ENCODE data around the gene PRSS1. TPM values are rescaled to one million over a fixed set of nuclear protein-coding genes. Genes with fewer than 3 reads are reported as not detected.

Gene PRSS1
- total and polyA plus RNA-seq, 2 of the 8 experiments (the other 6 are each of a cell fraction or from before 2014, with no cell fraction given) = 0.09 TPM; not detected in 1

- no peak for DNase-seq (ENCODE audit: low read depth in 1 of 2, low spot score in 2 of 2)
- CTCF ChIA-PET (ENCODE audit: partially characterized antibody) = interaction anchor here (1.0 to 5.1 kb wide), 3 partner anchors 13 to 47 kb away, joined by 4 to 23 read pairs (median 4); no protein-coding TSS in a partner anchor
Observed at GRCh38 chr7:142759433-142759832, 10.2 kb downstream of the PRSS1 start.

More at GRCh38 chr7:142759433-142759832, 10.2 kb downstream of the PRSS1 start:
- Histone ChIP-seq H2BK20ac (ENCODE audit: low read length) (no peak overlapping the region), H3K9ac (replicated peaks in 1 of 4; ENCODE audit: extremely low read depth in 1 of 4, low read depth in 3 of 4, low read length in 3 of 4) (no peak overlapping the region), H3K79me1 (ENCODE audit: low read depth, low read length) (no peaks in the 10 kb centered on the region), H2BK12ac (ENCODE audit: low read depth, low read length) (no peak overlapping the region), H4K5ac (ENCODE audit: insufficient read length, low read depth, low read length) (no peak overlapping the region), H2BK5ac (ENCODE audit: low read depth, low read length) (no peak overlapping the region), H4K20me1 (replicated peaks in 1 of 2; ENCODE audit: control insufficient read depth in 1 of 2, insufficient read depth in 2 of 2, low read length in 2 of 2) (no peaks in the 10 kb centered on the region), H3K56ac (replicated peaks; ENCODE audit: insufficient read length, low read depth, low read length) (no peak overlapping the region), H2AK5ac (ENCODE audit: low read depth, low read length) (no peak overlapping the region), H3K14ac (ENCODE audit: insufficient read length) (no peak overlapping the region), H2BK120ac (replicated peaks; ENCODE audit: low read depth, low read length) (no peak overlapping the region), H3K23ac (ENCODE audit: insufficient read length) (no peak overlapping the region), H3K18ac (ENCODE audit: extremely low read depth, low read length) (no peak overlapping the region), H3K27me3 (replicated peaks in 1 of 4; ENCODE audit: control insufficient read depth in 3 of 4, extremely low read depth in 1 of 4, insufficient read depth in 3 of 4, low read length in 3 of 4) (no peaks in the 10 kb centered on the region), H2BK15ac (ENCODE audit: low read length) (no peak overlapping the region), H4K91ac (replicated peaks; ENCODE audit: insufficient read length, low read length) (no peak overlapping the region), H3K4me3 (ENCODE audit: extremely low read depth in 1 of 4, insufficient read depth in 2 of 4, low read depth in 3 of 4, low read length in 4 of 4) (no peak overlapping the region), H3K79me2 (ENCODE audit: control insufficient read depth in 1 of 2, insufficient read depth in 2 of 2, low read length in 2 of 2) (no peaks in the 10 kb centered on the region), H4K8ac (ENCODE audit: extremely low read depth, insufficient read depth, low read length) (no peak overlapping the region), H3K4ac (replicated peaks; ENCODE audit: insufficient read length, low read depth, low read length) (no peak overlapping the region), H3K4me2 (ENCODE audit: insufficient read depth in 1 of 2, low read depth in 2 of 2, low read length in 2 of 2) (no peak overlapping the region), H3K36me3 (ENCODE audit: control insufficient read depth in 2 of 4, insufficient read depth in 4 of 4, low read length in 3 of 4) (no peaks in the 10 kb centered on the region), H3K27ac (ENCODE audit: low read depth, low read length) (no peak overlapping the region), H3K9me3 (ENCODE audit: insufficient read depth in 2 of 2, low read depth in 1 of 2, low read length in 1 of 2) (no peaks in the 10 kb centered on the region), H3K4me1 (replicated peaks in 1 of 4; ENCODE audit: control insufficient read depth in 3 of 4, insufficient read depth in 4 of 4, low read length in 3 of 4) (peaks cover 0 to 4% (median 0%) of the 10 kb centered on the region in 4 experiments; a peak in 1 of 7 replicates), H2AFZ (ENCODE audit: low read length) (no peak overlapping the region), H3K23me2 (ENCODE audit: low read depth, low read length) (no peaks in the 10 kb centered on the region)
- FAIRE-seq = no peak
- 95% methylated on average over 1 of the region's 1 CpG; no CpG with 5 or more reads in 1 of the 2 experiments for WGBS, 2 experiments (ENCODE audit: extremely low coverage in 1 of 2, insufficient coverage in 1 of 2, insufficient read length in 1 of 2, insufficient replicate concordance in 2 of 2, low coverage in 1 of 2, low lambda C conversion rate in 2 of 2, missing lambda C conversion rate in 1 of 2)
- POLR2A ChIA-PET (ENCODE audit: partially characterized antibody) = no interaction called here
- no peak for TF ChIP-seq SP2 (IDR thresholded peaks at IDR 0.05; ENCODE audit: low read length)
- no peak for TF ChIP-seq YY1 (IDR thresholded peaks at IDR 0.05; ENCODE audit: low read depth, low read length)
- no peak for TF ChIP-seq KDM1A (IDR thresholded peaks at IDR 0.05; ENCODE audit: borderline replicate concordance, low read length)
- no peak for TF ChIP-seq EGR1 (IDR thresholded peaks at IDR 0.05; ENCODE audit: borderline replicate concordance, low read depth, low read length)
- no peak for TF ChIP-seq EP300 (IDR thresholded peaks at IDR 0.05; ENCODE audit: borderline replicate concordance in 1 of 2, low read depth in 2 of 2, low read length in 2 of 2)

Measured in H1 (cell line).